Esophagus muscularis mucosa (tissue), 4 donors: Measurements from ENCODE around the gene NUPR1. TPM values are rescaled to one million over a fixed set of nuclear protein-coding genes. Genes with fewer than 3 reads are reported as not detected.
"Not testable (repeated sequence)": the region's sequence is repeated elsewhere in the genome, so short reads cannot be mapped to it uniquely, and the experiment has no call there.

Experiments used
- DNase-seq: peaks from one replicate; pipeline ENCODE4 v3.0.0-alpha.2; 2017; ENCODE audit errors: extremely low spot score
- H3K27ac ChIP-seq, 4 donors: fragments of 200-600 bp; sonication (generic); replicated peaks in 1 of 4; 1 replicate in 3 of 4; 2 replicates in 1 of 4; pipeline ENCODE4 v1.5.1; 2016 to 2019; ENCODE audit warnings: mild to moderate bottlenecking in 1 of 4
- H3K27me3 ChIP-seq, 4 donors: fragments of 200-600 bp; sonication (generic); one replicate each; pipeline versions ENCODE4 v1.5.1 to v1.6.0; 2016 to 2019
- H3K36me3 ChIP-seq, 4 donors: fragments of 200-600 bp; sonication (generic); one replicate each; pipeline ENCODE4 v1.5.1; 2016 to 2019
- H3K4me1 ChIP-seq, 4 donors: fragments of 200-600 bp; sonication (generic); one replicate each; pipeline ENCODE4 v1.5.1; 2016 to 2019
- H3K4me3 ChIP-seq, 4 donors: fragments of 200-600 bp; sonication (generic); 1 replicate in 2 of 4; 2 replicates in 2 of 4; pipeline ENCODE4 v1.5.1; 2016 to 2019; ENCODE audit warnings: mild to moderate bottlenecking in 4 of 4, moderate library complexity in 1 of 4
- H3K9me3 ChIP-seq, 4 donors: fragments of 200-600 bp; sonication (generic); 1 replicate in 3 of 4; 2 replicates in 1 of 4; pipeline ENCODE4 v1.5.1; 2016 to 2019
- EP300 ChIP-seq: sonication (generic); formaldehyde crosslinking; IDR thresholded peaks from one replicate; pipeline ENCODE4 v1.6.1; 2017; ENCODE audit warnings: antibody characterized with exemption
- POLR2A ChIP-seq: fragments of 450-650 bp; IDR thresholded peaks from one replicate; pipeline ENCODE4 v1.6.1; 2017; ENCODE audit warnings: antibody characterized with exemption, moderate library complexity, mild to moderate bottlenecking, low read depth
- POLR2AphosphoS5 ChIP-seq, 2 donors: sonication (generic); formaldehyde crosslinking; IDR thresholded peaks; one replicate each; pipeline ENCODE4 v1.6.1; 2017; ENCODE audit warnings: antibody characterized with exemption in 2 of 2
- WGBS: methylation state at CpG from one replicate; pipeline ENCODE4 v1.1.5; 2018; 5-methylcytosine and 5-hydroxymethylcytosine counted together
- intact Hi-C: fragments of 100-400 bp; cut with DNase I; formaldehyde crosslinking; loops from one replicate; pipeline ENCODE4 v1.15.1; 2023
- total RNA-seq, 4 donors: library from RNA; depleted of rRNA; stranded (reverse); fragments of >200 nt; gene quantifications; one replicate each; pipeline versions ENCODE4 v1.1.0 to v1.2.1, GENCODE V29; 2016
- TF ChIP-seq, protein P1 (sequence below), 3 experiments: fragments of 200-600 bp in 2 of 3; fragments of 450-650 bp in 1 of 3; sonication (generic) in 2 of 3; IDR thresholded peaks; one replicate each; pipeline ENCODE4 v1.5.1; 2017 to 2019; ENCODE audit warnings: antibody characterized with exemption in 3 of 3, mild to moderate bottlenecking in 2 of 3, moderate library complexity in 1 of 3

The NUPR1 gene
- total RNA-seq, 4 donors from 2014 or later = 30.3 to 66.1 (median 51.3) TPM

DNA sequence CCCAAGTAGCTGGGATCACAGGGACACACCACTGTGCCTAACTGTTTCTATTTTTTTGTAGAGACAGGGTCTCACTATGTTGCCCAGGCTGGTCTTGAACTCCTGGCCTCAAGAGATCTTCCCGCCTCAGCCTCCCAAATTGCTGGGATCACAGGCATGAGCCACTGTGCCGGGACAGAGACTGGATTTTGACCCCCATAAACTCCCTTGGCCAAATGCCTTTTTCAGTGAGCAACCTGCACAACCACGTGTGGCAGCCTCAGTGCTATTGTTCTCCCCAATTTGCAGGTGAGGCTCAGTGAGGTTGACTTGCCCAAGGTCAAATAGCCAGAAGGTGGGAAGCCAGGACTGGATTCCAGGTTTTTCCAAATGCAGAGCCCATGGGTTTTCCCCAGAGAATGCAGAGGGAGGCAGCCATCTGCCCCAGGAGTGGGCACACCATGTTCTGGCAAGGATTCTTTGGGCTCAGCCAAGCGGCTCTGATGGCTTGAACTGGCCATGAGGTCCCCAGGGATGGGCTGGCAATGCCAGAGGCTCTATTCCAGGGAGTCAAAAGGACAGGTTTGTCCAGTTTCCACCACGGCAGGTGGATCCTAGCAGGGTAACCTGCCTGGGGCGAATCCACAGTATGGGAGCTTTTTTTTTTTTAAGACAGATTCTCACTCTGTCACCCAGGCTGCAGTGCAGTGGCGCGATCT, 33.9 kb downstream of the NUPR1 start:
- TF ChIP-seq EP300 (no peak), POLR2A (no peak), POLR2AphosphoS5 (IDR thresholded peaks at IDR 0.05) (no peak)
- TF ChIP-seq, protein P1, sequence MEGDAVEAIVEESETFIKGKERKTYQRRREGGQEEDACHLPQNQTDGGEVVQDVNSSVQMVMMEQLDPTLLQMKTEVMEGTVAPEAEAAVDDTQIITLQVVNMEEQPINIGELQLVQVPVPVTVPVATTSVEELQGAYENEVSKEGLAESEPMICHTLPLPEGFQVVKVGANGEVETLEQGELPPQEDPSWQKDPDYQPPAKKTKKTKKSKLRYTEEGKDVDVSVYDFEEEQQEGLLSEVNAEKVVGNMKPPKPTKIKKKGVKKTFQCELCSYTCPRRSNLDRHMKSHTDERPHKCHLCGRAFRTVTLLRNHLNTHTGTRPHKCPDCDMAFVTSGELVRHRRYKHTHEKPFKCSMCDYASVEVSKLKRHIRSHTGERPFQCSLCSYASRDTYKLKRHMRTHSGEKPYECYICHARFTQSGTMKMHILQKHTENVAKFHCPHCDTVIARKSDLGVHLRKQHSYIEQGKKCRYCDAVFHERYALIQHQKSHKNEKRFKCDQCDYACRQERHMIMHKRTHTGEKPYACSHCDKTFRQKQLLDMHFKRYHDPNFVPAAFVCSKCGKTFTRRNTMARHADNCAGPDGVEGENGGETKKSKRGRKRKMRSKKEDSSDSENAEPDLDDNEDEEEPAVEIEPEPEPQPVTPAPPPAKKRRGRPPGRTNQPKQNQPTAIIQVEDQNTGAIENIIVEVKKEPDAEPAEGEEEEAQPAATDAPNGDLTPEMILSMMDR (IDR thresholded peaks at IDR 0.05) = no peak
- Histone ChIP-seq H3K27ac (no peak overlapping the region), H3K36me3 (no peaks in the 10 kb centered on the region), H3K27me3 (peaks cover 0 to 26% (median 3%) of the 10 kb centered on the region in 4 donors), H3K9me3 (no peaks in the 10 kb centered on the region), H3K4me1 (peaks cover 0 to 7% (median 0%) of the 10 kb centered on the region in 4 donors), H3K4me3 (no peak overlapping the region)
- DNase-seq = no peak
- 80% methylated on average over 8 of the region's 8 CpGs for WGBS
- intact Hi-C loops = no loop called here

DNA sequence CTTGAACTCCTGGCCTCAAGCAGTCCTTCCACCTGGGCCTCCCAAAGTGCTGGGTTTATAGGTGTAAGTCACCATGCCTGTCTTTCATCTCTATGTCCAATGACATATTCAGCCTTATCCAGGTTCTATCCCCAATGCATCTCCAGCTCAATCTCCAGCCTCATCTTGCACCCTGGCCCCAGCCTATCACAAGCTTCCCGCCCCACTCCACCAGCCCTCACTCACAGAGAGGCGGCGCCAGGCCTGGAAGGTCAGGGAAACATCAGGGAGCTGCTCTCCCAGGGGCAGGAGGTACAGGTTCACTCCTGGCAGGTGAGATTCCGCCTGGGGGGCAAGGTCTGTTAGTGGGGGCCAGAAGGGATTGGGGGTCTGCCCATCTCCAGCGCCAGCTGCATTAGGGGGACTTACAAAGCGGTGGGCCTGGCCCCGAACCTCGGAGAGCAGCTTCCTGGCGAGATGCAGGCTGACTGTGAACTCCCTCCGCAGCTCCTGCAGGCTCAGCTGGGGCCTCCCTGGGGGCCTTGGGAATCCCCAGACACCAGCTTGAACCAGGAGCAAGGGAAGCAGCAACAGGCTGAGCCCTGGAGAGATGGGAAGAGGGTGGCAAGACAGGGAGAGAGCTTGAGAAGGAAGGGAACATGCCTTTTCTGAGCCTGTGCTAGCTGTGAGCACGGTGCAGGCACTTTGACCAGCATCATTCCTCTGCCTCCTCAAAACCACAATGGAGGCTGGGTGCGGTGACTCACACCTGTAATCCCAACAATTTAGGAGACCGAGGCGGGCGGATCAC, 35.1 kb downstream of the NUPR1 start:
- Histone ChIP-seq H3K9me3 (no peaks in the 10 kb centered on the region), H3K4me1 (peaks cover 0 to 7% (median 0%) of the 10 kb centered on the region in 4 donors), H3K27ac (no peak overlapping the region), H3K4me3 (no peak overlapping the region), H3K36me3 (no peaks in the 10 kb centered on the region), H3K27me3 (peaks cover 0 to 26% (median 3%) of the 10 kb centered on the region in 4 donors)
- TF ChIP-seq EP300 = no peak
- TF ChIP-seq POLR2AphosphoS5 (IDR thresholded peaks at IDR 0.05) = no peak
- no peak for TF ChIP-seq POLR2A
- TF ChIP-seq, protein P1 (IDR thresholded peaks at IDR 0.05) = no peak
- DNase-seq = no peak
- 73% methylated on average over 11 of the region's 15 CpGs for WGBS
- intact Hi-C loops = no loop called here

DNA sequence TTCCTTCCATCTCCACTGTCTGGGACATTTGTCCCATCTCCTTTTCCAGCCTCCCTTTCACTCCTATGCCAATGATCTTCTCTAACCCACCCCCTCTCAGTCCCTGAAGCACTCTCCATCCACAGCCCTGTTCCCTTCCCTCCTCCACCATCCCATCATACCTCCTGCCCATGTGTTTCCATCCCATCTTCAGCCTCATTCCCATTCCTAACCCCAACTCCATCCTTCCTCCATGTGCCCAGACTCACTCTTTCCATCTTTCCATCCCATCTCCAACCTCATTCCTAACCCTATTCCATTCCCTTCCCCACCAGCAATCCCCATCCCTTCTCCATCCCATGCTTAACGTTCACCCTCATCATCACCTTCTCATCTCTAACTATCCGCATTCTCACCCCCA, 36.5 kb downstream of the NUPR1 start:
- H3K4me3 ChIP-seq = no peak overlapping the region
- no peaks in the 10 kb centered on the region for H3K4me1 ChIP-seq
- 75% methylated on average over 2 of the region's 2 CpGs for WGBS
- no peaks in the 10 kb centered on the region for H3K36me3 ChIP-seq
- intact Hi-C loops = no loop called here
- DNase-seq = no peak
- H3K27me3 ChIP-seq = peaks cover 0 to 18% (median 0%) of the 10 kb centered on the region in 4 donors
- TF ChIP-seq POLR2A = no peak
- TF ChIP-seq EP300 = no peak
- TF ChIP-seq, protein P1 (IDR thresholded peaks at IDR 0.05) = no peak
- no peak for TF ChIP-seq POLR2AphosphoS5 (IDR thresholded peaks at IDR 0.05)
- H3K9me3 ChIP-seq = no peaks in the 10 kb centered on the region
- H3K27ac ChIP-seq = no peak overlapping the region

DNA sequence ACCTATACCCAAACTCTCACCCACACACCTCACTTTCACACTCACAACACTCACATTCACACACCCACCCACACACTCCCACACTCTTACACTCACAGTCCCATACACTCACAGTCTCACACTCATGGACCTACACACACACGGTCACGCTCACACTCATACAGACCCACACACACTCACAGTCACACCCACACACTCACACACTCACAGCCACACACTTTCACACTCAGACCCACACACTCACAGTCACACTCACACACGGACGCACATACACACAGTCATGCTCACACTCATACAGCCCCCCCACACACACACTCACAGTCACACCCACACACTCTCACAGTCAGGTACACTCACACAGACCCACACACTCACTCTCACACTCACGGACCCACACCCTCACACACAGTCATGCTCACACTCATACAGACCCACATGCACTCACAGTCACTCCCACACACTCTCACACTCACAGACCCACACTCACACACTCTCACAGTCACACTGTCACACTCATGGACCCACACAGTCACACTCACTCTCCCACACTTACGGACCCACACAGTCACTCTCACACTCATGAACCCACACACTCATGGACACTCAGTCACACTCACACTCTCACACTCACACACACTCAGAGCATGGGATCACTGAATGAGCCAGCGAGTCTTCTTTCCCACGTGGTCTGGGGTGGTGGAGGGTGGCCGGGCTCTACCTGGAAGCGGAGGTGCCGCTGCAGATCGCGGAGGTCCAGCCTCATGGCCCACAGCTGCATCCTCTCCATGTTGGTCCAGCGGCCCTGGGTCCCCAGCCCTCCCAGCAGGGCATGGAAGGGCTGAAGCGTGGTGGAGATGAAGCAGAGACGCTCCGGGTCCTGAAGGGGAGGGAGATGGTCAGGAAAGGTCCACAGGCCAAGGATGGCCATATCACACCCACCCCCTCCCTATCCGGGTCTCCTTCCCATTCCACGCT, 37.2 kb downstream of the NUPR1 start:
- H3K4me1 ChIP-seq = no peaks in the 10 kb centered on the region
- H3K27ac ChIP-seq = no peak overlapping the region
- TF ChIP-seq POLR2A (no peak), POLR2AphosphoS5 (IDR thresholded peaks at IDR 0.05) (no peak), EP300 (no peak)
- TF ChIP-seq, protein P1 (IDR thresholded peaks at IDR 0.05) = no peak
- intact Hi-C loops = no loop called here
- H3K4me3 ChIP-seq = no peak overlapping the region
- DNase-seq = no peak
- no peaks in the 10 kb centered on the region for H3K36me3 ChIP-seq
- 85% methylated on average over 19 of the region's 19 CpGs for WGBS
- H3K9me3 ChIP-seq = no peaks in the 10 kb centered on the region
- H3K27me3 ChIP-seq = peaks cover 0 to 11% (median 0%) of the 10 kb centered on the region in 4 donors

DNA sequence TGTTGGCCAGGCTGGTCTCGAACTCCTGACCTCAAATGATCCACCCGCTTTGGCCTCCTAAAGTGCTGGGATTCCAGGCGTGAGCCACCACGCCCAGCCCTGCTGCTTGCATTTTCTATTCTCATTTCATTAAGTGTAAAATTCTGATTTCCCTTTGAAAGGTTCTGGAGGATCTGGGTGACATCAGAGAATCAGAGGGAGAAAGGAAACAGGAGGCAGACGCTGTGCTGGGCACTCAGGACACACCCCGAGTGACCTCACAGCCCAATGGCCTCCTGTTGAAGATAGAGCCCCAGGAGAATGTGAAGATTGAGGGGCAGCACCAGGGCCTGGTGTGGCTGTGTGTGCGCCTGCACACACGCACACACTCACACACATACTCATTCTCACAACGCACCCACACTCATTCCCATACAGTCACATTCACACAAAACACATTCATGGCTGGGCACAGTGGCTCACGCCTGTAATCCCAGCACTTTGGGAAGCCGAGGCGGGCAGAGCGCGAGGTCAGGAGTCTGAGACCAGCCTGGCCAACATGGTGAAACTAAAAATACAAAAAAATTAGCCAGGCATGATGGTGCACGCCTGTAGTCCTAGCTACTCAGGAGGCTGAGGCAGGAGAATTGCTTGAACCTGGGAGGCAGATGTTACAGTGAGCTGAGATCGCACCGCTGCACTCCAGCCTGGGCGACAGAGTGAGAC, 38.1 kb downstream of the NUPR1 start:
- H3K36me3 ChIP-seq, H3K4me1 ChIP-seq, H3K27ac ChIP-seq, H3K4me3 ChIP-seq, DNase-seq, intact Hi-C loops, H3K27me3 ChIP-seq, H3K9me3 ChIP-seq: not testable (repeated sequence)
- WGBS = 86% methylated on average over 17 of the region's 18 CpGs
